Panc1 (cell line): ENCODE results near the gene RILP. TPM values are rescaled to one million over a fixed set of nuclear protein-coding genes. Genes with fewer than 3 reads are reported as not detected.
A peak's percentile ranks its signal among the peaks of the same experiment; 100 is the strongest.

Experiments
- ATAC-seq: fragments of 200-7000 bp; cut with Tn5 transposase; 2 replicates; pipeline ENCODE4 v1.9.1; 2020; ENCODE audit warnings: mild to moderate bottlenecking, moderate library complexity
- BruUV-seq: library from RNA; stranded (reverse); fragments of 400-500 nt; replicated peaks from 2 replicates; lab custom pipeline; 2021; lab: Mats Ljungman, UMichigan
- CTCF ChIA-PET: fragments of 300-600 bp; sonication (Branson Sonifier 250); formaldehyde crosslinking; loops from one replicate; lab custom pipeline; 2022; ENCODE audit warnings: antibody characterized with exemption; lab: Charles Lee
- POLR2A ChIA-PET: fragments of 300-600 bp; sonication (Branson Sonifier 250); formaldehyde crosslinking; loops from one replicate; lab custom pipeline; 2022; ENCODE audit warnings: antibody characterized with exemption; lab: Charles Lee
- DNase-seq: peaks from one replicate; pipeline ENCODE4 v3.0.0-alpha.2; 2010; ENCODE audit warnings: low read depth, low spot score
- H3K27ac ChIP-seq: 2 replicates; pipeline ENCODE4 v1.5.1; 2011; ENCODE audit warnings: mild to moderate bottlenecking, low read length, inconsistent platforms
- H3K27me3 ChIP-seq: fragments of 200-500 bp; sonication (Bioruptor generic); 2 replicates; pipeline ENCODE4 v1.6.0; 2014; ENCODE audit warnings: low read length, inconsistent platforms; ENCODE audit not compliant: control insufficient read depth, insufficient read depth
- H3K36me3 ChIP-seq: fragments of 200-500 bp; sonication (Bioruptor generic); 2 replicates; pipeline ENCODE4 v1.5.1; 2014; ENCODE audit warnings: inconsistent platforms, mild to moderate bottlenecking, low read length, moderate library complexity; ENCODE audit not compliant: control insufficient read depth, insufficient read depth
- H3K4me1 ChIP-seq: 2 replicates; pipeline ENCODE4 v1.5.1; 2011; ENCODE audit warnings: inconsistent platforms, mild to moderate bottlenecking, low read length, moderate library complexity; ENCODE audit not compliant: control insufficient read depth, insufficient read depth
- H3K4me3 ChIP-seq, 2 experiments: 2 replicates each; pipeline ENCODE4 v1.5.1; 2011 to 2012; ENCODE audit warnings: low read depth in 2 of 2, low read length in 2 of 2, mild to moderate bottlenecking in 2 of 2, inconsistent platforms in 1 of 2, moderate library complexity in 1 of 2
- H3K9me3 ChIP-seq: fragments of 200-500 bp; sonication (Bioruptor generic); 2 replicates; pipeline ENCODE4 v1.5.1; 2014; ENCODE audit warnings: low read depth, mild to moderate bottlenecking, inconsistent platforms, low read length, moderate library complexity; ENCODE audit not compliant: control insufficient read depth, insufficient read depth
- POLR2AphosphoS5 ChIP-seq: IDR thresholded peaks from 2 replicates; pipeline ENCODE4 v1.6.1; 2012; ENCODE audit warnings: mild to moderate bottlenecking, low read depth, low read length, moderate library complexity
- SIN3A ChIP-seq: IDR thresholded peaks from 2 replicates; pipeline ENCODE4 v1.6.1; 2012; ENCODE audit warnings: low read depth, mild to moderate bottlenecking, low read length, moderate library complexity, borderline replicate concordance; ENCODE audit not compliant: insufficient read depth
- TCF7L2 ChIP-seq: IDR thresholded peaks from 2 replicates; pipeline ENCODE4 v1.6.1; 2011; ENCODE audit warnings: mild to moderate bottlenecking, low read depth, low read length, inconsistent platforms
- in situ Hi-C: cut with HindIII; loops from 2 replicates; pipeline ENCODE4 v1.10.0; 2016; ENCODE audit warnings: low sequenced_read_pairs, low pct_unique_long_range_greater_than_20kb
- intact Hi-C: fragments of 100-400 bp; cut with micrococcal nuclease; formaldehyde crosslinking; loops from one replicate; pipeline ENCODE4 v1.10.0; 2022; ENCODE audit not compliant: unreplicated experiment
- total RNA-seq: library from RNA; stranded (reverse); gene quantifications from one replicate; pipeline ENCODE4 v1.2.1, GENCODE V29; 2021; ENCODE audit not compliant: unreplicated experiment
- TF ChIP-seq, protein P1 (sequence below): fragments of 450-650 bp; IDR thresholded peaks from 2 replicates; pipeline ENCODE4 v1.5.1; 2017; ENCODE audit warnings: mild to moderate bottlenecking
- TF ChIP-seq, protein P2 (sequence below), 2 experiments: IDR thresholded peaks; 2 replicates each; pipeline ENCODE4 v1.6.1; 2011 to 2012; ENCODE audit warnings: low read depth in 2 of 2, control low read depth in 1 of 2, low read length in 1 of 2, mild to moderate bottlenecking in 1 of 2, moderate library complexity in 1 of 2; ENCODE audit not compliant: insufficient read depth in 1 of 2

RILP gene
- total RNA-seq, 1 experiment from 2014 or later, result 20.8 TPM

DNA sequence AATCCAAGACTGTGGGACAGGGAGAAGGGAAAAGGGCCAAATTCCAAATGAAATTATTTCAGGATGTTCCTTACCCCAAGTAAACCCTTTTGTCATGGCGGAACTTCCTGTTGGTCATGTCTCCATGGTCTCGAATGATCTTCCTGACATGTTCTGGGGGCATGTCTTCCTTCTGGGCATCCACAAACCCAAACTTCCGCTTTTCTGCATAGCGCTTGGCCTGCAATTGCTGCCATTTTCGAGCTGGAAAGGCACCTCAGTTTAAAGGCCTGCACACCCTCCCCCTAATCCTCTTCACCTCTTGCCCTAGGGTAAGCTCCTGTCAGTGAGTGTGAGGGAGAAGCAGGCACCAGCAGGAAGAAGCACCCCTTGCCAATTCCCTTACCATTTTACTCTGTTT, 33.8 kb upstream of the RILP start:
- in situ Hi-C loops (no loop called here), intact Hi-C loops (no loop called here)
- BruUV-seq, result no TSS peak
- TF ChIP-seq POLR2AphosphoS5 (no peak), TCF7L2 (no peak), SIN3A (no peak)
- TF ChIP-seq, protein P1, sequence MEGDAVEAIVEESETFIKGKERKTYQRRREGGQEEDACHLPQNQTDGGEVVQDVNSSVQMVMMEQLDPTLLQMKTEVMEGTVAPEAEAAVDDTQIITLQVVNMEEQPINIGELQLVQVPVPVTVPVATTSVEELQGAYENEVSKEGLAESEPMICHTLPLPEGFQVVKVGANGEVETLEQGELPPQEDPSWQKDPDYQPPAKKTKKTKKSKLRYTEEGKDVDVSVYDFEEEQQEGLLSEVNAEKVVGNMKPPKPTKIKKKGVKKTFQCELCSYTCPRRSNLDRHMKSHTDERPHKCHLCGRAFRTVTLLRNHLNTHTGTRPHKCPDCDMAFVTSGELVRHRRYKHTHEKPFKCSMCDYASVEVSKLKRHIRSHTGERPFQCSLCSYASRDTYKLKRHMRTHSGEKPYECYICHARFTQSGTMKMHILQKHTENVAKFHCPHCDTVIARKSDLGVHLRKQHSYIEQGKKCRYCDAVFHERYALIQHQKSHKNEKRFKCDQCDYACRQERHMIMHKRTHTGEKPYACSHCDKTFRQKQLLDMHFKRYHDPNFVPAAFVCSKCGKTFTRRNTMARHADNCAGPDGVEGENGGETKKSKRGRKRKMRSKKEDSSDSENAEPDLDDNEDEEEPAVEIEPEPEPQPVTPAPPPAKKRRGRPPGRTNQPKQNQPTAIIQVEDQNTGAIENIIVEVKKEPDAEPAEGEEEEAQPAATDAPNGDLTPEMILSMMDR, result no peak
- TF ChIP-seq, protein P2, sequence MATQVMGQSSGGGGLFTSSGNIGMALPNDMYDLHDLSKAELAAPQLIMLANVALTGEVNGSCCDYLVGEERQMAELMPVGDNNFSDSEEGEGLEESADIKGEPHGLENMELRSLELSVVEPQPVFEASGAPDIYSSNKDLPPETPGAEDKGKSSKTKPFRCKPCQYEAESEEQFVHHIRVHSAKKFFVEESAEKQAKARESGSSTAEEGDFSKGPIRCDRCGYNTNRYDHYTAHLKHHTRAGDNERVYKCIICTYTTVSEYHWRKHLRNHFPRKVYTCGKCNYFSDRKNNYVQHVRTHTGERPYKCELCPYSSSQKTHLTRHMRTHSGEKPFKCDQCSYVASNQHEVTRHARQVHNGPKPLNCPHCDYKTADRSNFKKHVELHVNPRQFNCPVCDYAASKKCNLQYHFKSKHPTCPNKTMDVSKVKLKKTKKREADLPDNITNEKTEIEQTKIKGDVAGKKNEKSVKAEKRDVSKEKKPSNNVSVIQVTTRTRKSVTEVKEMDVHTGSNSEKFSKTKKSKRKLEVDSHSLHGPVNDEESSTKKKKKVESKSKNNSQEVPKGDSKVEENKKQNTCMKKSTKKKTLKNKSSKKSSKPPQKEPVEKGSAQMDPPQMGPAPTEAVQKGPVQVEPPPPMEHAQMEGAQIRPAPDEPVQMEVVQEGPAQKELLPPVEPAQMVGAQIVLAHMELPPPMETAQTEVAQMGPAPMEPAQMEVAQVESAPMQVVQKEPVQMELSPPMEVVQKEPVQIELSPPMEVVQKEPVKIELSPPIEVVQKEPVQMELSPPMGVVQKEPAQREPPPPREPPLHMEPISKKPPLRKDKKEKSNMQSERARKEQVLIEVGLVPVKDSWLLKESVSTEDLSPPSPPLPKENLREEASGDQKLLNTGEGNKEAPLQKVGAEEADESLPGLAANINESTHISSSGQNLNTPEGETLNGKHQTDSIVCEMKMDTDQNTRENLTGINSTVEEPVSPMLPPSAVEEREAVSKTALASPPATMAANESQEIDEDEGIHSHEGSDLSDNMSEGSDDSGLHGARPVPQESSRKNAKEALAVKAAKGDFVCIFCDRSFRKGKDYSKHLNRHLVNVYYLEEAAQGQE (IDR thresholded peaks at IDR 0.05; ENCODE audit: insufficient read depth in 1 of 2, low read depth in 2 of 2, low read length in 1 of 2), result no peak
- Histone ChIP-seq H3K4me1 (0 out of 2 replicates have a peak, but pooled peaks cover 2% of the 10 kb centered on the region), H3K27me3 (no peaks in the 10 kb centered on the region), H3K27ac (peak overlapping the region; percentile 85; the same call in 1 of the 2 replicates), H3K4me3 (peak overlapping the region; percentile 84 to 86), H3K9me3 (no peaks in the 10 kb centered on the region), H3K36me3 (peaks cover 28% of the 10 kb centered on the region)
- ATAC-seq (no peak), DNase-seq (no peak)
- POLR2A ChIA-PET, result interaction anchor here (0.7 kb wide), 1 partner anchor 26 kb away, joined by 5 read pairs; no protein-coding TSS in a partner anchor
- CTCF ChIA-PET, result no interaction called here

DNA sequence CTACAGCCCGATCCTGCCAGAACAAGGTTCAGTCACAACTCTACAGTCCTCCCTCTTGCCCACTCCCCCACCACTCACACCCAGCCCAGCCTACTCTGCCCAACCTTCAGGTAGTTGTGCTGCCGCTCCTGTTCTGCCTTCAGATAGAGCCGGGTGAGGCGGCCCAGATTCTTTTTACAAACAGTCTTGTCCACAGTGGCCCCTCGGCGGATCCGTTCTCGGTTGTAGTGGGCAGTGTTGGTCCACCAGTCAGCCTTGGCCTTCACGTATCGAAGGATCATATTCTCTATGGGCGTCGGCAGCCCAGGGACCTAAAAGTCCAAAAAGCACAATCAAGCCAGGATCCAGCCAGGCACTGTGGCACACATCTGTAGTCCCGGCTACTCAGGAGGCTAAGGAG, 26.7 kb upstream of the RILP start:
- DNase-seq (no peak), ATAC-seq (no peak)
- TF ChIP-seq, protein P2 (IDR thresholded peaks at IDR 0.05; ENCODE audit: insufficient read depth in 1 of 2, low read depth in 2 of 2, low read length in 1 of 2), result no peak
- TF ChIP-seq, protein P1, result no peak
- TF ChIP-seq TCF7L2 (no peak), POLR2AphosphoS5 (no peak), SIN3A (no peak)
- in situ Hi-C loops, result no loop called here
- Histone ChIP-seq H3K4me3 (no peak overlapping the region), H3K36me3 (peaks cover 56% of the 10 kb centered on the region), H3K9me3 (no peaks in the 10 kb centered on the region), H3K27ac (no peak overlapping the region), H3K4me1 (no peaks in the 10 kb centered on the region), H3K27me3 (no peaks in the 10 kb centered on the region)
- CTCF ChIA-PET, result no interaction called here
- POLR2A ChIA-PET, result no interaction called here
- intact Hi-C loops, result no loop called here
- no TSS peak for BruUV-seq
